ENCODE data around the gene OR52N5.

The OR52N5 gene

DNA sequence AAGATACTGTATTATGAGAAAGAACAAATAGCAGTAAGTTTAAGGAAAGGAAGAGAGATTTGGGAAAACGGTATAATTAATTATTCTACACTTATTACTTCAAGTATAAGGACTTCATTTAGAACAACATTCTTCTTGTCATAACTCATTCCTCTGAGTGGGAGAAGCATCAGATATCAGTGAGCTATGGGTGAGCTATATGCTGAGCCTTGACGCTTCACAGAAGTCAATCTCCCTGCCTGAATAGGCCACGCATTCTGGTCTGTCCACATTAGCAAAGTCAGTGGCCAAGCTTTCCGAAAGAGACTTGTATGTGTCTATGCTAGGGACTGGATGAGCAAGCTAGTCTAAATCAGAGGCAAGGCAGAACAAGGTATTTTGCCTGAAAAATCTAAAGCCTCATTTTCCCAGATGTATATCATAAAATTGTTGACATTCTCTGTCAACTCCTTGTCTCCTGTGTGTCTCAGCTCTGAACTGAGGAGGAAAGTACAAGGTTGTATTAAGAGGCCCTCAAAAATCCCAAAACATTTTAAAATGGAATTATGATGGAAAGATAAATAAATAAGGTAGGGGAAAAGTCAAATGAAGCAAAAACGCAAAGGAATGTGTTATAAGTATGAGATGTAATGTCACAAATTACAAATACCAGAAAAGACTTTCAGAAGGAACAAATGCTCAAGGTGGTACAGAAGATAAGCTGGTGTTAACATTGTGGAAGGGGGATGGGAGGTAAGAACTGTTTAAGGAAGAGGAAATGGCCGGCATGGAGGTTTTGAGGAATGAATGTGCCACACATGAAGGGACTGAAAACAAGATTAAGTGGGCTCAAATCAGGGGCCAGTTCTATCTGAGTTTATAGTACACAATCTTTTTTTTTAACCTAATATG, 27.0 kb upstream of the OR52N5 start:
- H3K79me2 ChIP-seq (ENCODE audit: low read length): no peaks in the 10 kb centered on the region

DNA sequence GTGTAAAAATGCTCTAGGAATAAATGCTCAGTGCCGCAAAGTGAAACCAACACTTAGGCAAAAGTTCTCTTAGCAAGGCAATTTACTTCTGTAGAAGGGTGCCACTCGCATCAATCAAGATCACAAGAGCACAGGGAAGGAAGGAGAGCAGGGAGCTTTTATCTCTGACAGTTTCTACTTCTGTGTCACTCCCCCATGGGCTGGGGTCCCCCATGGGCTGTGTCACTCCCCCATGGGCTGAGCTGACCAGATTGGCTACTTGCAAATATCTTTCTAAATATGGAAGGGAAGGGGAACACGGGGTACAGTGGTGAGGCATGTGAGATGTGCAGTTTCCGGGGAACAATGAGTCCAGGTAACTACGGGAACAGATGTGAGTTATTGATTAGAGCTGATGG, 26.0 kb upstream of the OR52N5 start:
- H2AFZ ChIP-seq (ENCODE audit: low read depth, low read length): peak overlapping the region; percentile 100
- H3K4me3 ChIP-seq (ENCODE audit: low read length): peak overlapping the region; percentile 100
- H3K4me2 ChIP-seq (ENCODE audit: low read length): peak overlapping the region; percentile 100
- no peaks in the 10 kb centered on the region for H4K20me1 ChIP-seq (ENCODE audit: insufficient read depth, low read length)
- H3K4me1 ChIP-seq (ENCODE audit: low read length): peaks cover 7% of the 10 kb centered on the region
- no peak for TF ChIP-seq EZH2phosphoT487 (IDR thresholded peaks at IDR 0.05; ENCODE audit: low read depth)
- TF ChIP-seq, protein P1, sequence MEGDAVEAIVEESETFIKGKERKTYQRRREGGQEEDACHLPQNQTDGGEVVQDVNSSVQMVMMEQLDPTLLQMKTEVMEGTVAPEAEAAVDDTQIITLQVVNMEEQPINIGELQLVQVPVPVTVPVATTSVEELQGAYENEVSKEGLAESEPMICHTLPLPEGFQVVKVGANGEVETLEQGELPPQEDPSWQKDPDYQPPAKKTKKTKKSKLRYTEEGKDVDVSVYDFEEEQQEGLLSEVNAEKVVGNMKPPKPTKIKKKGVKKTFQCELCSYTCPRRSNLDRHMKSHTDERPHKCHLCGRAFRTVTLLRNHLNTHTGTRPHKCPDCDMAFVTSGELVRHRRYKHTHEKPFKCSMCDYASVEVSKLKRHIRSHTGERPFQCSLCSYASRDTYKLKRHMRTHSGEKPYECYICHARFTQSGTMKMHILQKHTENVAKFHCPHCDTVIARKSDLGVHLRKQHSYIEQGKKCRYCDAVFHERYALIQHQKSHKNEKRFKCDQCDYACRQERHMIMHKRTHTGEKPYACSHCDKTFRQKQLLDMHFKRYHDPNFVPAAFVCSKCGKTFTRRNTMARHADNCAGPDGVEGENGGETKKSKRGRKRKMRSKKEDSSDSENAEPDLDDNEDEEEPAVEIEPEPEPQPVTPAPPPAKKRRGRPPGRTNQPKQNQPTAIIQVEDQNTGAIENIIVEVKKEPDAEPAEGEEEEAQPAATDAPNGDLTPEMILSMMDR (IDR thresholded peaks at IDR 0.05; ENCODE audit: low read depth, low read length): no peak
- H3K79me2 ChIP-seq (ENCODE audit: low read length): no peaks in the 10 kb centered on the region
- H3K9me3 ChIP-seq (ENCODE audit: insufficient read depth, low read length): no peaks in the 10 kb centered on the region
- 0 out of 2 replicates have a peak, but pooled peaks cover 2% of the 10 kb centered on the region for H3K27me3 ChIP-seq (ENCODE audit: low read depth, low read length)
- H3K9ac ChIP-seq (ENCODE audit: low read length): peak overlapping the region; percentile 74
- H3K36me3 ChIP-seq (replicated peaks; ENCODE audit: low read depth, low read length): no peaks in the 10 kb centered on the region
- no peak overlapping the region for H3K27ac ChIP-seq (ENCODE audit: low read length)

More for the DNA sequence above, 27.0 kb upstream of the OR52N5 start:
- no peak overlapping the region for H3K4me3 ChIP-seq (ENCODE audit: low read length)
- no peak overlapping the region for H3K4me2 ChIP-seq (ENCODE audit: low read length)
- H3K9me3 ChIP-seq (ENCODE audit: insufficient read depth, low read length): no peaks in the 10 kb centered on the region
- H3K9ac ChIP-seq (ENCODE audit: low read length): no peak overlapping the region
- TF ChIP-seq, protein P1 (IDR thresholded peaks at IDR 0.05; ENCODE audit: low read depth, low read length): no peak
- TF ChIP-seq EZH2phosphoT487 (IDR thresholded peaks at IDR 0.05; ENCODE audit: low read depth): no peak
- peaks cover 7% of the 10 kb centered on the region for H3K4me1 ChIP-seq (ENCODE audit: low read length)
- no peaks in the 10 kb centered on the region for H3K27me3 ChIP-seq (ENCODE audit: low read depth, low read length)
- H4K20me1 ChIP-seq (ENCODE audit: insufficient read depth, low read length): no peaks in the 10 kb centered on the region
- H3K27ac ChIP-seq (ENCODE audit: low read length): no peak overlapping the region
- no peak overlapping the region for H2AFZ ChIP-seq (ENCODE audit: low read depth, low read length)
- H3K36me3 ChIP-seq (replicated peaks; ENCODE audit: low read depth, low read length): no peaks in the 10 kb centered on the region

DNA sequence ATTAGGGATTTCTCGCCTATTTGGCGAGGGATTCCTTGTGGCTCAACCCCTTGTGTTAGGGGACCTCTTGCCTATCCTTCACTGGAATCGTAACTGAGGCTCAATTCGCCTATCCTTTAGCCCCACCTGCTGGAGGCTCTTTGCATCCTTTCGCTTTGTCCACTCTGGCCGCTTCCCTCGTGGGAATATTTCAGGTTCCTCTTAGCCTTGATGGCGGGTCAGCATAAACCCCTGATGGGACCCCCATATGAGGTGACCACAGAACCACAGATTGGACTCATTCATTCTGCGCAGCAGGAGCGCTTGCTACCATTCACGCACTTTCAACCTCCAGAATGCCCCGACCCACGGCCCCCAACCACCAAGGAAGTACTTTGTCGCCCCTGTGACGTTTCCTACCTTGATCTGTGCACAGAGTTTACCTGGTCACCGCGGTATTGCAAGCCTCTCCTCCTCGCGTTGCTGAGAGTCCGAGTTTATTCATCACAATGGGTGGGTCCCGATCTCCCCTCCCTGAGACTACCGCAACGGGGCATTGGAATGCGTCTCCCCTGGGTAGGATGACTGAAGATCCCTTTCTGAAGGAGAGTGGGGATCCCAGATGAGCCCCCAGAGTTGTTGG, 25.5 kb upstream of the OR52N5 start, which contains the start of gene OR52N2:
Gene OR52N2, plus strand, starts transcription at position 425 of the 622 bp plus-strand sequence. CDS start 11,412 bp downstream, outside the sequence.
- Histone ChIP-seq H3K9ac (ENCODE audit: low read length) (peak within 1 kb of the TSS; percentile 74), H3K4me2 (ENCODE audit: low read length) (peak within 1 kb of the TSS; percentile 100), H3K9me3 (ENCODE audit: insufficient read depth, low read length) (no peaks in the 10 kb centered on the region), H3K4me3 (ENCODE audit: low read length) (peak within 1 kb of the TSS; percentile 100), H3K27me3 (ENCODE audit: low read depth, low read length) (0 out of 2 replicates have a peak, but pooled peaks cover 2% of the 10 kb centered on the region), H3K36me3 (replicated peaks; ENCODE audit: low read depth, low read length) (no peaks in the 10 kb centered on the region), H3K4me1 (ENCODE audit: low read length) (peaks cover 7% of the 10 kb centered on the region), H3K79me2 (ENCODE audit: low read length) (no peaks in the 10 kb centered on the region), H3K27ac (ENCODE audit: low read length) (no peak within 1 kb of the TSS), H2AFZ (ENCODE audit: low read depth, low read length) (peak within 1 kb of the TSS; percentile 100), H4K20me1 (ENCODE audit: insufficient read depth, low read length) (no peaks in the 10 kb centered on the region)
- TF ChIP-seq EZH2phosphoT487 (IDR thresholded peaks at IDR 0.05; ENCODE audit: low read depth): no peak
- TF ChIP-seq, protein P1 (IDR thresholded peaks at IDR 0.05; ENCODE audit: low read depth, low read length): peak; percentile 89

DNA sequence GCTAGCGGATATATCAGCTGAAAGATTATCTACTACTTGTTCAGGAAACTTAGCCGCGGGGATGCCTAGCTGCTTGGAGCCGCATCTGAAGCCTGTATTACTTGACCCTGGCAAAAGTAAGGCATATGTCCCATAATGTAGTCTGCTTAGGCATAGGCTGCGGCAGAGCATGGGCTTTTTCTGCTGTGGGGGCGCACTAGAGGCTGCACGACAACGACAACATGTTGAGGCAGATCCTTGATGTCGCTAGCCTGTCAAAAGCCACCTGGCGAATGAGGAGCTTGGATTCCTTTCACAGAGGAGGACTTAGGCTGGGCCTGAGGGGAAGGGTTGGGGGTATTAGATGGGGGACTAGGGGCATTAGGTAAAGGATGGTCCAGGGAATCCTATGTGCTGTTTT, 24.4 kb upstream of the OR52N5 start:
- Histone ChIP-seq H3K9me3 (ENCODE audit: insufficient read depth, low read length) (no peaks in the 10 kb centered on the region), H3K4me3 (ENCODE audit: low read length) (no peak overlapping the region), H3K27ac (ENCODE audit: low read length) (no peak overlapping the region), H3K79me2 (ENCODE audit: low read length) (no peaks in the 10 kb centered on the region), H2AFZ (ENCODE audit: low read depth, low read length) (no peak overlapping the region), H3K36me3 (replicated peaks; ENCODE audit: low read depth, low read length) (no peaks in the 10 kb centered on the region), H3K9ac (ENCODE audit: low read length) (no peak overlapping the region), H3K4me2 (ENCODE audit: low read length) (no peak overlapping the region), H3K27me3 (ENCODE audit: low read depth, low read length) (0 out of 2 replicates have a peak, but pooled peaks cover 2% of the 10 kb centered on the region), H4K20me1 (ENCODE audit: insufficient read depth, low read length) (no peaks in the 10 kb centered on the region), H3K4me1 (ENCODE audit: low read length) (peaks cover 7% of the 10 kb centered on the region)
- TF ChIP-seq, protein P1 (IDR thresholded peaks at IDR 0.05; ENCODE audit: low read depth, low read length): no peak
